HepG2 (cell line): ENCODE results near the gene PRXL2B. TPM values are rescaled to one million over a fixed set of nuclear protein-coding genes. Genes with fewer than 3 reads are reported as not detected.

ENCODE experiments used
- CENPX ChIP-seq: sonication (generic); formaldehyde crosslinking; IDR thresholded peaks from 2 replicates; pipeline ENCODE4 v1.9.0; 2021; ENCODE audit warnings: mild to moderate bottlenecking, missing genetic modification reagents, moderate library complexity
- CTCF ChIP-seq: sonication (generic); formaldehyde crosslinking; IDR thresholded peaks from 2 replicates; pipeline ENCODE4 v1.5.0; 2020; ENCODE audit warnings: mild to moderate bottlenecking, missing genetic modification reagents, moderate library complexity
- KAT7 ChIP-seq: IDR thresholded peaks from 2 replicates; pipeline ENCODE4 v1.6.1; 2018; ENCODE audit warnings: borderline replicate concordance, missing compliant biosample characterization
- KAT8 ChIP-seq: IDR thresholded peaks from 2 replicates; pipeline ENCODE4 v1.6.1; 2016; ENCODE audit warnings: missing genetic modification reagents, missing compliant biosample characterization
- MLLT10 ChIP-seq: sonication (generic); formaldehyde crosslinking; IDR thresholded peaks from 2 replicates; pipeline ENCODE4 v1.4.0; 2020; ENCODE audit warnings: missing genetic modification reagents
- MXI1 ChIP-seq: IDR thresholded peaks from 3 replicates; pipeline ENCODE4 v1.6.1; 2012; ENCODE audit warnings: low read depth, low read length, inconsistent platforms, borderline replicate concordance
- PAXIP1 ChIP-seq: sonication (generic); formaldehyde crosslinking; conservative IDR thresholded peaks from 2 replicates; pipeline ENCODE4 v1.4.0; 2020; ENCODE audit warnings: mild to moderate bottlenecking, missing genetic modification reagents, moderate library complexity
- RAD51 ChIP-seq: fragments of 450-650 bp; IDR thresholded peaks from 2 replicates; pipeline ENCODE4 v1.6.1; 2016; ENCODE audit warnings: borderline replicate concordance
- SMAD9 ChIP-seq: sonication (generic); formaldehyde crosslinking; IDR thresholded peaks from 2 replicates; pipeline ENCODE4 v1.5.1; 2020; ENCODE audit warnings: mild to moderate bottlenecking, missing genetic modification reagents
- SNRNP70 ChIP-seq: fragments of 200-400 bp; formaldehyde crosslinking; IDR thresholded peaks from 2 replicates; pipeline ENCODE4 v1.6.1; 2017; ENCODE audit warnings: mild to moderate bottlenecking, low read depth, low read length, moderate library complexity
- SOX5 ChIP-seq: IDR thresholded peaks from 2 replicates; pipeline ENCODE4 v1.6.1; 2016; ENCODE audit warnings: borderline replicate concordance
- SP4 ChIP-seq: sonication (generic); formaldehyde crosslinking; IDR thresholded peaks from 2 replicates; pipeline ENCODE4 v1.8.1; 2023; ENCODE audit warnings: mild to moderate bottlenecking, missing genetic modification reagents
- SYNCRIP ChIP-seq: fragments of 200-400 bp; formaldehyde crosslinking; IDR thresholded peaks from 2 replicates; pipeline ENCODE4 v1.6.1; 2018; ENCODE audit warnings: mild to moderate bottlenecking, low read depth, low read length; ENCODE audit not compliant: insufficient read depth
- TARDBP ChIP-seq: sonication (generic); formaldehyde crosslinking; IDR thresholded peaks from 2 replicates; pipeline ENCODE4 v1.8.0; 2022; ENCODE audit warnings: mild to moderate bottlenecking, missing genetic modification reagents
- TRIM22 ChIP-seq: fragments of 450-650 bp; IDR thresholded peaks from 2 replicates; pipeline ENCODE4 v1.6.1; 2017
- ZBTB10 ChIP-seq: sonication (generic); formaldehyde crosslinking; IDR thresholded peaks from 2 replicates; pipeline ENCODE4 v1.4.0; 2020; ENCODE audit warnings: missing genetic modification reagents, borderline replicate concordance
- ZKSCAN1 ChIP-seq: fragments of 150-350 bp; IDR thresholded peaks from 2 replicates; pipeline ENCODE4 v1.6.1; 2014; ENCODE audit warnings: low read length
- ZNF292 ChIP-seq: sonication (generic); formaldehyde crosslinking; IDR thresholded peaks from 2 replicates; pipeline ENCODE4 v1.8.1; 2022; ENCODE audit warnings: mild to moderate bottlenecking, low read depth, missing genetic modification reagents, borderline replicate concordance
- ZNF589 ChIP-seq: sonication (generic); formaldehyde crosslinking; conservative IDR thresholded peaks from 2 replicates; pipeline ENCODE4 v1.8.0; 2022; ENCODE audit warnings: mild to moderate bottlenecking, moderate library complexity, missing genetic modification reagents
- ZNF605 ChIP-seq: sonication (generic); formaldehyde crosslinking; IDR thresholded peaks from 2 replicates; pipeline ENCODE4 v1.8.0; 2022; ENCODE audit warnings: mild to moderate bottlenecking, missing genetic modification reagents
- ZSCAN12 ChIP-seq: sonication (generic); formaldehyde crosslinking; IDR thresholded peaks from 2 replicates; pipeline ENCODE4 v1.9.0; 2021; ENCODE audit warnings: mild to moderate bottlenecking, missing genetic modification reagents
- polyA plus RNA-seq, 8 experiments: library from polyadenylated mRNA; depleted of rRNA in 3 of 8; stranded (reverse) in 7 of 8; unstranded in 1 of 8; fragments of >200 nt; fragmentation: Illumina TruSeq in 4 of 8; extraction: Trizol in 4 of 8; gene quantifications; 2 replicates each; pipeline versions ENCODE4 v1.2.1 to v1.2.3, GENCODE V29; 2011 to 2016; ENCODE audit warnings: low read depth in 4 of 8, missing spikeins in 1 of 8, mixed read lengths in 1 of 8; ENCODE audit not compliant: insufficient read depth in 1 of 8
- total RNA-seq, 5 experiments: library from RNA; depleted of rRNA; stranded (reverse); fragments of >200 nt; fragmentation: Illumina TruSeq; extraction: Trizol; gene quantifications; 2 replicates each; pipeline ENCODE4 v1.2.3, GENCODE V29; 2016; ENCODE audit warnings: low read depth in 1 of 5

Gene PRXL2B
- total and polyA plus RNA-seq, 2 of the 13 experiments (the other 11 are each of a cell fraction or from before 2014, with no cell fraction given): 16.8 to 22.1 TPM

- peak; percentile 91 for TF ChIP-seq PAXIP1
- TF ChIP-seq ZKSCAN1: no peak
- TF ChIP-seq SOX5 (CRISPR knock-in tag): peak; percentile 73; the same call in 1 of the 2 replicates
- no peak for TF ChIP-seq CTCF (CRISPR knock-in tag)
- TF ChIP-seq SMAD9 (CRISPR knock-in tag): no peak
- TF ChIP-seq CENPX (CRISPR knock-in tag): no peak
- TF ChIP-seq TARDBP (CRISPR knock-in tag): peak; percentile 78; the same call in 1 of the 2 replicates
- no peak for TF ChIP-seq ZBTB10 (CRISPR knock-in tag)
- peak; percentile 57; the same call in 1 of the 2 replicates for TF ChIP-seq ZNF605 (CRISPR knock-in tag)
- TF ChIP-seq KAT8 (CRISPR knock-in tag): 0 out of 2 replicates have a peak, but pooled peaks have one; percentile 46
- TF ChIP-seq MXI1: peak; percentile 53; the same call in 1 of the 3 replicates
- no peak for TF ChIP-seq SYNCRIP
- TF ChIP-seq RAD51: no peak
- TF ChIP-seq SP4: peak; percentile 47; the same call in 1 of the 2 replicates
- TF ChIP-seq ZNF292: peak; percentile 79; the same call in 1 of the 2 replicates
- no peak for TF ChIP-seq ZNF589 (CRISPR knock-in tag)
- no peak for TF ChIP-seq MLLT10 (CRISPR knock-in tag)
- no peak for TF ChIP-seq KAT7 (CRISPR knock-in tag)
- TF ChIP-seq ZSCAN12 (CRISPR knock-in tag): no peak
- no peak for TF ChIP-seq SNRNP70
- no peak for TF ChIP-seq TRIM22
Observed at GRCh38 chr1:2575801-2576663, 10.5 kb upstream of the PRXL2B start (continued).
